H1 (cell line): Measurements from ENCODE around the gene GUCY1A2. TPM values are rescaled to one million over a fixed set of nuclear protein-coding genes. Genes with fewer than 3 reads are reported as not detected.

Experiments
- CTCF ChIA-PET: fragments of 300-600 bp; sonication (Branson Sonifier 250); formaldehyde crosslinking; loops from one replicate; lab custom pipeline; 2021; ENCODE audit not compliant: partially characterized antibody; lab: Charles Lee
- POLR2A ChIA-PET: fragments of 300-600 bp; sonication (Branson Sonifier 250); formaldehyde crosslinking; loops from one replicate; lab custom pipeline; 2021; ENCODE audit warnings: inconsistent platforms; ENCODE audit not compliant: partially characterized antibody; lab: Charles Lee
- DNase-seq, 2 experiments: peaks; one replicate each; pipeline versions ENCODE4 v3.0.0 to v3.0.0-alpha.2; 2010 to 2022; ENCODE audit warnings: low spot score in 2 of 2, low read depth in 1 of 2, mixed read lengths in 1 of 2
- FAIRE-seq: peaks from 2 replicates; lab custom pipeline; 2011; peaks lifted over from hg19 to GRCh38; lab: Jason Lieb, UNC
- H2AFZ ChIP-seq: 2 replicates; pipeline ENCODE4 v1.8.1; 2012; ENCODE audit warnings: low read length, inconsistent platforms
- H2AK5ac ChIP-seq: 2 replicates; pipeline ENCODE4 v1.6.1; 2013; ENCODE audit warnings: low read depth, low read length
- H2BK120ac ChIP-seq: replicated peaks from 2 replicates; pipeline ENCODE3; 2013; ENCODE audit warnings: low read depth, low read length, inconsistent platforms
- H2BK12ac ChIP-seq: 2 replicates; pipeline ENCODE4 v1.6.1; 2013; ENCODE audit warnings: low read depth, low read length
- H2BK15ac ChIP-seq: 2 replicates; pipeline ENCODE4 v1.6.1; 2013; ENCODE audit warnings: low read length
- H2BK20ac ChIP-seq: 2 replicates; pipeline ENCODE4 v1.6.1; 2013; ENCODE audit warnings: low read length
- H2BK5ac ChIP-seq: 2 replicates; pipeline ENCODE4 v1.6.1; 2013; ENCODE audit warnings: low read depth, low read length
- H3K14ac ChIP-seq: 2 replicates; pipeline ENCODE4 v1.6.1; 2013; ENCODE audit warnings: inconsistent platforms; ENCODE audit not compliant: insufficient read length
- H3K18ac ChIP-seq: 2 replicates; pipeline ENCODE4 v1.6.1; 2013; ENCODE audit warnings: low read length; ENCODE audit errors: extremely low read depth
- H3K23ac ChIP-seq: 2 replicates; pipeline ENCODE4 v1.6.1; 2013; ENCODE audit warnings: inconsistent platforms; ENCODE audit not compliant: insufficient read length
- H3K23me2 ChIP-seq: 2 replicates; pipeline ENCODE4 v1.6.1; 2013; ENCODE audit warnings: low read depth, low read length
- H3K27ac ChIP-seq: 2 replicates; pipeline ENCODE4 v1.6.1; 2011; ENCODE audit warnings: low read depth, low read length, inconsistent platforms
- H3K27me3 ChIP-seq, 4 experiments: replicated peaks in 1 of 4; 1 replicate in 1 of 4; 2 replicates in 3 of 4; pipeline versions ENCODE4 v1.6.1 to v1.8.1; 2011 to 2013; ENCODE audit warnings: low read length in 3 of 4, mild to moderate bottlenecking in 3 of 4, inconsistent platforms in 2 of 4, mixed read lengths in 2 of 4, moderate library complexity in 1 of 4; ENCODE audit not compliant: control insufficient read depth in 3 of 4, insufficient read depth in 3 of 4; ENCODE audit errors: extremely low read depth in 1 of 4
- H3K36me3 ChIP-seq, 4 experiments: 2 replicates each; pipeline versions ENCODE4 v1.6.1 to v1.8.1; 2011 to 2013; ENCODE audit warnings: mild to moderate bottlenecking in 4 of 4, low read length in 3 of 4, moderate library complexity in 2 of 4, control low read depth in 1 of 4, inconsistent platforms in 1 of 4; ENCODE audit not compliant: insufficient read depth in 4 of 4, control insufficient read depth in 2 of 4
- H3K4ac ChIP-seq: replicated peaks from 2 replicates; pipeline ENCODE3; 2013; ENCODE audit warnings: low read length, low read depth, mixed read lengths, inconsistent platforms; ENCODE audit not compliant: insufficient read length
- H3K4me1 ChIP-seq, 4 experiments: replicated peaks in 1 of 4; 1 replicate in 1 of 4; 2 replicates in 3 of 4; pipeline versions ENCODE4 v1.6.1 to v1.8.1; 2011 to 2013; ENCODE audit warnings: low read length in 3 of 4, inconsistent platforms in 2 of 4, mixed read lengths in 1 of 4; ENCODE audit not compliant: insufficient read depth in 4 of 4, control insufficient read depth in 3 of 4
- H3K4me2 ChIP-seq, 2 experiments: 2 replicates each; pipeline versions ENCODE4 v1.6.1 to v1.8.1; 2011 to 2013; ENCODE audit warnings: low read depth in 2 of 2, low read length in 2 of 2, control low read depth in 1 of 2, inconsistent platforms in 1 of 2, mild to moderate bottlenecking in 1 of 2; ENCODE audit not compliant: insufficient read depth in 1 of 2
- H3K4me3 ChIP-seq, 4 experiments: fragments of 200-600, 300-600 bp in 1 of 4; sonication (generic), shearing (Covaris generic), sonication (Bioruptor Twin) in 1 of 4; 2 replicates each; pipeline versions ENCODE4 v1.5.1 to v1.8.1; 2011 to 2016; ENCODE audit warnings: low read length in 4 of 4, low read depth in 3 of 4, control low read depth in 2 of 4, inconsistent platforms in 2 of 4, mild to moderate bottlenecking in 2 of 4, mixed read lengths in 1 of 4, moderate library complexity in 1 of 4; ENCODE audit not compliant: insufficient read depth in 2 of 4; ENCODE audit errors: extremely low read depth in 1 of 4
- H3K56ac ChIP-seq: replicated peaks from 2 replicates; pipeline ENCODE3; 2013; ENCODE audit warnings: low read depth, mild to moderate bottlenecking, mixed read lengths, low read length, inconsistent platforms; ENCODE audit not compliant: insufficient read length
- H3K79me1 ChIP-seq: 2 replicates; pipeline ENCODE4 v1.6.1; 2013; ENCODE audit warnings: low read depth, low read length, control low read depth
- H3K79me2 ChIP-seq, 2 experiments: 2 replicates each; pipeline versions ENCODE4 v1.6.1 to v1.8.1; 2012 to 2013; ENCODE audit warnings: low read length in 2 of 2, mild to moderate bottlenecking in 2 of 2, inconsistent platforms in 1 of 2; ENCODE audit not compliant: insufficient read depth in 2 of 2, control insufficient read depth in 1 of 2
- H3K9ac ChIP-seq, 4 experiments: replicated peaks in 1 of 4; 1 replicate in 1 of 4; 2 replicates in 3 of 4; pipeline versions ENCODE4 v1.6.1 to v1.8.1; 2011 to 2013; ENCODE audit warnings: low read depth in 3 of 4, low read length in 3 of 4, control low read depth in 2 of 4, mild to moderate bottlenecking in 2 of 4, moderate library complexity in 2 of 4, inconsistent platforms in 1 of 4; ENCODE audit errors: extremely low read depth in 1 of 4
- H3K9me3 ChIP-seq, 2 experiments: 2 replicates each; pipeline versions ENCODE4 v1.6.1 to v1.8.1; 2012 to 2013; ENCODE audit warnings: mild to moderate bottlenecking in 2 of 2, moderate library complexity in 2 of 2, control low read depth in 1 of 2, inconsistent platforms in 1 of 2, low read depth in 1 of 2, low read length in 1 of 2, mixed read lengths in 1 of 2; ENCODE audit not compliant: insufficient read depth in 2 of 2
- H4K20me1 ChIP-seq, 2 experiments: replicated peaks in 1 of 2; 2 replicates each; pipeline versions ENCODE3 to v1.8.1; 2011 to 2013; ENCODE audit warnings: inconsistent platforms in 2 of 2, low read length in 2 of 2, mild to moderate bottlenecking in 1 of 2; ENCODE audit not compliant: insufficient read depth in 2 of 2, control insufficient read depth in 1 of 2
- H4K5ac ChIP-seq: 2 replicates; pipeline ENCODE4 v1.6.1; 2013; ENCODE audit warnings: low read length, low read depth, mixed read lengths, inconsistent platforms; ENCODE audit not compliant: insufficient read length
- H4K8ac ChIP-seq: 2 replicates; pipeline ENCODE4 v1.8.0; 2013; ENCODE audit warnings: mild to moderate bottlenecking, moderate library complexity, low read length, inconsistent platforms; ENCODE audit not compliant: insufficient read depth; ENCODE audit errors: extremely low read depth
- H4K91ac ChIP-seq: replicated peaks from 2 replicates; pipeline ENCODE3; 2013; ENCODE audit warnings: low read length, mixed read lengths, inconsistent platforms; ENCODE audit not compliant: insufficient read length
- ATF3 ChIP-seq: IDR thresholded peaks from 2 replicates; pipeline ENCODE4 v1.6.1; 2011; ENCODE audit warnings: low read depth, mild to moderate bottlenecking, low read length; ENCODE audit not compliant: insufficient read depth
- BACH1 ChIP-seq: IDR thresholded peaks from 2 replicates; pipeline ENCODE4 v1.6.1; 2012; ENCODE audit warnings: low read length, improper control_type of control experiment
- CBX5 ChIP-seq: fragments of 300-800, 300-1000 bp; sonication (generic); IDR thresholded peaks from 2 replicates; pipeline ENCODE4 v1.7.1; 2016; ENCODE audit warnings: antibody characterized with exemption, low read length, low read depth
- CHD1 ChIP-seq: IDR thresholded peaks from 2 replicates; pipeline ENCODE4 v1.6.1; 2012; ENCODE audit warnings: low read depth, low read length, improper control_type of control experiment
- FOSL1 ChIP-seq: IDR thresholded peaks from 2 replicates; pipeline ENCODE4 v1.6.1; 2011; ENCODE audit warnings: mild to moderate bottlenecking, low read depth, low read length, moderate library complexity; ENCODE audit not compliant: insufficient read depth
- SIRT6 ChIP-seq: IDR thresholded peaks from one replicate; pipeline ENCODE4 v1.7.1; 2012; ENCODE audit warnings: low read length, inconsistent platforms
- SIX5 ChIP-seq: IDR thresholded peaks from 2 replicates; pipeline ENCODE4 v1.6.1; 2011; ENCODE audit warnings: mild to moderate bottlenecking, low read depth, low read length
- SRF ChIP-seq: IDR thresholded peaks from 2 replicates; pipeline ENCODE4 v1.6.1; 2011; ENCODE audit warnings: mild to moderate bottlenecking, low read depth, low read length, moderate library complexity
- USF2 ChIP-seq: IDR thresholded peaks from 2 replicates; pipeline ENCODE4 v1.6.1; 2011; ENCODE audit warnings: low read length, improper control_type of control experiment
- ZNF274 ChIP-seq: IDR thresholded peaks from 2 replicates; pipeline ENCODE4 v1.7.0; 2012; ENCODE audit warnings: low read length, borderline replicate concordance; ENCODE audit errors: extremely low read depth
- WGBS, 2 experiments: shearing (Covaris generic) in 1 of 2; methylation state at CpG; one replicate each; pipeline versions ENCODE4 v1.1.6 to v1.1.7; 2013 to 2015; ENCODE audit warnings: low lambda C conversion rate in 2 of 2, mixed read lengths in 2 of 2, inconsistent platforms in 1 of 2, low coverage in 1 of 2, missing lambda C conversion rate in 1 of 2; ENCODE audit not compliant: insufficient replicate concordance in 2 of 2, insufficient coverage in 1 of 2, insufficient read length in 1 of 2; ENCODE audit errors: extremely low coverage in 1 of 2, missing lambda C conversion rate in 1 of 2; 5-methylcytosine and 5-hydroxymethylcytosine counted together
- polyA plus RNA-seq, 7 experiments: library from polyadenylated mRNA; depleted of rRNA in 3 of 7; stranded (reverse) in 5 of 7; unstranded in 2 of 7; fragments of >200 nt in 5 of 7; fragments of 200-250 nt in 2 of 7; gene quantifications; 1 replicate in 5 of 7; 2 replicates in 1 of 7; 4 replicates in 1 of 7; pipeline versions ENCODE4 v1.2.1 to v1.2.3, GENCODE V29; 2011 to 2013; ENCODE audit warnings: missing spikeins in 2 of 7, mixed read lengths in 2 of 7
- total RNA-seq: library from RNA; stranded (reverse); fragmentation: NEBNext Ultra II Directional; extraction: Animal tissue kit (Norgen Biotek cat#: 25700); gene quantifications from 2 replicates; pipeline ENCODE4 v1.2.1, GENCODE V29; 2021

GUCY1A2 gene
- total and polyA plus RNA-seq, 2 of the 8 experiments (the other 6 are each of a cell fraction or from before 2014, with no cell fraction given) = 0.11 to 1.9 TPM

- WGBS, 2 experiments = 77% methylated on average over 1 of the region's 1 CpG; no CpG with 5 or more reads in 1 of the 2 experiments
- DNase-seq (no peak), FAIRE-seq (peak; percentile 58)
- H3K4me2 ChIP-seq = no peak overlapping the region
- no peak overlapping the region for H3K14ac ChIP-seq
- TF ChIP-seq ATF3 = no peak
- no peak for TF ChIP-seq CHD1
- no peak for TF ChIP-seq ZNF274
- no peak for TF ChIP-seq CBX5
- TF ChIP-seq USF2 = no peak
- no peak for TF ChIP-seq SRF
- TF ChIP-seq SIRT6 = no peak
- no peak for TF ChIP-seq FOSL1
- TF ChIP-seq BACH1 = no peak
- no peak for TF ChIP-seq SIX5
- no peaks in the 10 kb centered on the region for H3K27me3 ChIP-seq
- peaks cover 6 to 25% (median 14%) of the 10 kb centered on the region in 4 experiments for H3K4me1 ChIP-seq
- no peaks in the 10 kb centered on the region for H3K9me3 ChIP-seq
- H4K20me1 ChIP-seq = no peaks in the 10 kb centered on the region
- no peaks in the 10 kb centered on the region for H3K79me1 ChIP-seq
- no peaks in the 10 kb centered on the region for H3K79me2 ChIP-seq
- H3K18ac ChIP-seq = no peak overlapping the region
- H2BK120ac ChIP-seq = no peak overlapping the region
- ChIA-PET CTCF (interaction anchor here (0.6 to 2.1 kb wide), 5 partner anchors 10 to 492 kb away, joined by 3 to 7 read pairs (median 5); no protein-coding TSS in a partner anchor), POLR2A (no interaction called here)
- no peak overlapping the region for H2BK12ac ChIP-seq
- no peak overlapping the region for H3K27ac ChIP-seq
- H3K9ac ChIP-seq = no peak overlapping the region
- no peaks in the 10 kb centered on the region for H3K36me3 ChIP-seq
- no peak overlapping the region for H3K4me3 ChIP-seq
- H2BK5ac ChIP-seq = no peak overlapping the region
- no peak overlapping the region for H4K5ac ChIP-seq
- H4K91ac ChIP-seq = no peak overlapping the region
- 0 out of 2 replicates have a peak overlapping the region, but pooled peaks have one; percentile 19 for H2AFZ ChIP-seq
- H4K8ac ChIP-seq = no peak overlapping the region
- no peak overlapping the region for H3K4ac ChIP-seq
- no peak overlapping the region for H2BK15ac ChIP-seq
- H3K56ac ChIP-seq = no peak overlapping the region
- H3K23ac ChIP-seq = no peak overlapping the region
- no peak overlapping the region for H2BK20ac ChIP-seq
- H2AK5ac ChIP-seq = no peak overlapping the region
- H3K23me2 ChIP-seq = peaks cover 2% of the 10 kb centered on the region; the same call in 1 of the 2 replicates
These were observed 58.5 kb downstream of the GUCY1A2 start for GRCh38 chr11:106959800-106960199.
